ENCODE results near the gene ZP1.

ZP1 gene

GRCh38 chr11:60862171-60862570 is 5.2 kb upstream of the ZP1 start:
- DNase-seq (ENCODE audit: low read depth): no peak
- no peak for TF ChIP-seq CTCF (IDR thresholded peaks at IDR 0.05; ENCODE audit: low read depth, low read length, missing control alignments)
- H3K4me3 ChIP-seq (ENCODE audit: low read depth, low read length): no peak overlapping the region

GRCh38 chr11:60863550-60864521 is 3.5 kb upstream of the ZP1 start:
- TF ChIP-seq CTCF (IDR thresholded peaks at IDR 0.05; ENCODE audit: low read depth, low read length, missing control alignments): no peak
- no peak for DNase-seq (ENCODE audit: low read depth)
- no peak overlapping the region for H3K4me3 ChIP-seq (ENCODE audit: low read depth, low read length)

GRCh38 chr11:60864856-60865513 is 2.4 kb upstream of the ZP1 start:
- no peak overlapping the region for H3K4me3 ChIP-seq (ENCODE audit: low read depth, low read length)
- DNase-seq (ENCODE audit: low read depth): no peak
- TF ChIP-seq CTCF (IDR thresholded peaks at IDR 0.05; ENCODE audit: low read depth, low read length, missing control alignments): no peak

- no peak overlapping the region for H3K4me3 ChIP-seq (ENCODE audit: low read depth, low read length)
- DNase-seq (ENCODE audit: low read depth): no peak
- TF ChIP-seq CTCF (IDR thresholded peaks at IDR 0.05; ENCODE audit: low read depth, low read length, missing control alignments): no peak
These were observed 734 bp downstream of the ZP1 start for GRCh38 chr11:60867871-60868681.

GRCh38 chr11:60868682-60869450 is 1.5 kb downstream of the ZP1 start:
- TF ChIP-seq CTCF (IDR thresholded peaks at IDR 0.05; ENCODE audit: low read depth, low read length, missing control alignments): no peak
- DNase-seq (ENCODE audit: low read depth): no peak
- H3K4me3 ChIP-seq (ENCODE audit: low read depth, low read length): no peak overlapping the region

- DNase-seq (ENCODE audit: low read depth): no peak
- TF ChIP-seq CTCF (IDR thresholded peaks at IDR 0.05; ENCODE audit: low read depth, low read length, missing control alignments): no peak
- H3K4me3 ChIP-seq (ENCODE audit: low read depth, low read length): no peak overlapping the region
These were observed 2.1 kb downstream of the ZP1 start for GRCh38 chr11:60869451-60869825.
